C4-2B (cell line): ENCODE measurements around the gene TRIO.

ENCODE experiments used
- H3K27ac ChIP-seq: fragments of 450-650 bp; 2 replicates; pipeline ENCODE4 v1.5.1; 2017
- ZFX ChIP-seq: fragments of 450-650 bp; IDR thresholded peaks from 2 replicates; pipeline ENCODE4 v1.6.1; 2017
- TF ChIP-seq, protein P1 (sequence below): fragments of 450-650 bp; conservative IDR thresholded peaks from 2 replicates; pipeline ENCODE4 v1.5.1; 2017; ENCODE audit warnings: mild to moderate bottlenecking

Gene TRIO

DNA sequence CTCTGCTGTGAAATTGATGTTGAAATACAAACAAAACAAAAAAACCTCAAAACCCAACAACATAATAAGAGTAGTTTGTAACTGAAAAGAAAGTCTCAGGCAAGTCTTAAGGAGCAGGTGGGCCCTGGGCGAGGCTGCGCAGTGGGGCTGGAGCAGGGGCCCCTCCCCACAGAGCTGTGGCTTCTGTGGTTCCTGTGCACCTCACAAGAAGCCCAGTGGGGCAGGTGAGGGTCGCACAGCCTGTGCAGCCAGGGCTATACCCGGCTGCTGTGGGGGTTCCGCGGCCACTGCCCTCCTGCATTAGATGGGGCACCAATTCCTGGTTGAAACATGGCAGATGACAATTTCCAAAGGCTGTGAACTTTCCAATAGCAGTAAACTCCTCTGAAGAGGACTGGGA lies 75.3 kb downstream of the TRIO start:
- H3K27ac ChIP-seq, result no peak overlapping the region
- TF ChIP-seq ZFX, result no peak
- TF ChIP-seq, protein P1, sequence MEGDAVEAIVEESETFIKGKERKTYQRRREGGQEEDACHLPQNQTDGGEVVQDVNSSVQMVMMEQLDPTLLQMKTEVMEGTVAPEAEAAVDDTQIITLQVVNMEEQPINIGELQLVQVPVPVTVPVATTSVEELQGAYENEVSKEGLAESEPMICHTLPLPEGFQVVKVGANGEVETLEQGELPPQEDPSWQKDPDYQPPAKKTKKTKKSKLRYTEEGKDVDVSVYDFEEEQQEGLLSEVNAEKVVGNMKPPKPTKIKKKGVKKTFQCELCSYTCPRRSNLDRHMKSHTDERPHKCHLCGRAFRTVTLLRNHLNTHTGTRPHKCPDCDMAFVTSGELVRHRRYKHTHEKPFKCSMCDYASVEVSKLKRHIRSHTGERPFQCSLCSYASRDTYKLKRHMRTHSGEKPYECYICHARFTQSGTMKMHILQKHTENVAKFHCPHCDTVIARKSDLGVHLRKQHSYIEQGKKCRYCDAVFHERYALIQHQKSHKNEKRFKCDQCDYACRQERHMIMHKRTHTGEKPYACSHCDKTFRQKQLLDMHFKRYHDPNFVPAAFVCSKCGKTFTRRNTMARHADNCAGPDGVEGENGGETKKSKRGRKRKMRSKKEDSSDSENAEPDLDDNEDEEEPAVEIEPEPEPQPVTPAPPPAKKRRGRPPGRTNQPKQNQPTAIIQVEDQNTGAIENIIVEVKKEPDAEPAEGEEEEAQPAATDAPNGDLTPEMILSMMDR, result no peak

DNA sequence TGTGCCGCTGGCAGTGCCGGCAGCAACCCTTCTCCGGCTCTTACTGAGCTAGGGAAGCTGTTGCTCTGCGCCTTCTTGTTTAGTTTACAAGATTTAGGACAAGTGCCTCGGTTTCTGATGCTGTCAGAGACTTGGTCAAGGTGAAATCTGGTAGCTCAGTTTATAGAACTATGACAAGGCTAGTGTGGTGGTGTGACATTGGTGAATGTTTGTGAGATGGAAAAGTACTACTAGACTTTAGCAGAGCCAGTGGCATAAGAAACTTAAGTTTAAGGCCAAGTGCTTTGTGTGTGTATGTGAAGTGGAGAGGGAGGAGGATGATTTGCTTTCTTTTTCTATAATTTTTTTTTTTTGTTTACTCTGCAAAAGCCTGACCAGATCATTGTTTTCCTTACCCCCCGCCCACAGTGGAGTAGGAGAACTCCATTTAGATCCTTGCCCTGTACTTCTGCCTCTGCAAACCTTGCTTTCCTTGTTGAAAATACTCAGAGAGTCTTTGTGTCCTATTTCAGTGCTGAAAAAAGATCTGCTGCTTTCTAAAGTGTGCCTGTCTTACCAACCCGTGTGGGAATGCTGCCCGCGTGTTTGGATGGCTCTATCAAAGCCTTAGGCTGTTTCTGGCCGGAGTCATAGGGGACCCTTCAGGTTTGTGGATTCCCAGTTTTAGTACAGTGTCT lies 75.9 kb downstream of the TRIO start:
- no peak overlapping the region for H3K27ac ChIP-seq

DNA sequence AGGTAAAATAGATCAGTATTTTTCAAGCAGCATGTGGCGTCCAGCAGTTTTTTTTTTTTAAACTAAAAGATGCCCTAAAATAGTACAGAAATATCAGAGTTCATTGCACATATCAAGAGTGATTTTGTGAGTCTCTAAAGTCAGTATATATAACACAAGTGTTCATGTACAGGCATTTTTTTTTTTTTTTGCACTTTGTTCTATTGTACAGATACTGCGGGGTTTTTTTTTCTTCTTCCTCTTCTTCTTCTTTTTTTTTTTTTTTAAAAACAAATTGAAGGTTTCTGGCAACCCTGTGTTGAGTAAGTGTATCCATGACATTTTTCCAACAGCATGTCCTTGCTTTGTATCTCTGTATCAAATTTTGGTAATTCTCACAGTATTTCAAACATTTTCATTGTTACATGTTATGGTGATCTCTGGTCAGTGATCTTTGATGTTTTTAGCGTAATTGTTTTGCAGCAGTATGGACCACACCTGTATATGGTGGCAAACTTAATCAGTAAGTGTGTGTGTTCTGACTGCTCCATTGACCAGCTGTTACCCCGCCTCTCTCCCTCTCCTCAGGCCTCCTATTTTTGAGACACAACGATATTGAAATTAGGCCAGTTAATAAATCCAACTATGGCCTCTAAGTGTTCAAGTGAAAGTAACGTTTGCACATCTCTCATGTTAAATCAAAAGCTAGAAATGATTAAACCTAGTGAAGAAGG lies 76.8 kb downstream of the TRIO start:
- H3K27ac ChIP-seq, result no peak overlapping the region
- no peak for TF ChIP-seq ZFX
- TF ChIP-seq, protein P1, result no peak

More for the DNA sequence above, 75.9 kb downstream of the TRIO start:
- TF ChIP-seq, protein P1, result no peak
- TF ChIP-seq ZFX, result no peak

DNA sequence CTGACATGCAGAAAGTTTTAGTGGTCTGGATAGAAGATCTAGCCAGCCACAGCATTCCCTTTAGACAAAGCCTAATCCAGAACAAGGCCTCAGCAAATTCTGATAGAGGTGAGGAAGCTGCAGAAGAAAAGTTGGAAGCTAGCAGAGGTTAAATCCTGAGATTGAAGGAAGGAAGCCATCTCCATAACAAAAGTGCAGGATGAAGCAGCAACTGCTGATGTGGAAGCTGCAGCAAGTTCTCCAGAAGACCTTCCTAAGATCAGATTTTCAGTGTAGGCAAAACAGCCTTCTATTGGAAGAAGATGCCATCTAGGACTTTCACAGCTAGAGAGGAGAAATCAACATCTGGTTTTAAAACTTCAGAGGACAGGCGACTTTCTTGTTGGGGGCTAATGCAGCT lies 77.5 kb downstream of the TRIO start:
- H3K27ac ChIP-seq, result no peak overlapping the region
- TF ChIP-seq, protein P1, result no peak
- no peak for TF ChIP-seq ZFX

DNA sequence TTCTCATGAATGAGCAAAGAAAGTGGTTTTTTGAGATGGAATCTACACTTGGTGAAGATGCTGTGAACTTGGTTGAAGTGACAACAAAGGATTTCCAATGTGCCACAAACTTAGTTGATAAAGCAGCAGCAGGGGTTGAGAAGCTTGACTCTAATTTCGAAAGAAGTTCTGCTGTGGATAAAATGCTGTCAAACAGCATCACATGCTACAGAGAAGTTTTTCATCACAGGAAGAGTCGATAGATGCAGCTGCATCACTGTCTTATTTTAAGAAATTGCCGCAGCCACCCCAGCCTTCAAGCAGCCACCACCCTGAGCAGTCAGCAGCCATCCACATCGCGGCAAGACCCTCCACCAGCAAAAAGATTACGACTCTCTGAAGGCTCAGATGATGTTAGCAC lies 78.6 kb downstream of the TRIO start:
- no peak overlapping the region for H3K27ac ChIP-seq
- TF ChIP-seq, protein P1, result no peak
- no peak for TF ChIP-seq ZFX

DNA sequence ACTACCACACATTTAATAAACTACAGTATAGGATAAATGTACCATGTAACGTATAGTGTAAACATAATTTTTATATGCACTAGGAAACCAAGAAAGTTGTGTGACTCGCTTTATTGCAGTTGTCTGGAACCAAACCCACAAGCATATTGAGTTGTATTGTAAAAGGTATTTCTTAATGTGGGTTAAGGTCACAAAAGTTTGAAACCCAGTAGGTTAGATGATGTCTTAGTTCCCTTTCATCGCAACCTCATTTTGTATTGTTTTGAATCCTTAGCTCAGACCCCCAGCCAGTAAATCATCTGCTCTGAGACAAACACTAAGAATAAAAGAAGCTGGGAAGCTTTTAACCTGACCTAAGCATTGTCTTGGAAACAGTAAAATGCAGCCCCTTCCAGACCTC lies 79.1 kb downstream of the TRIO start:
- H3K27ac ChIP-seq, result no peak overlapping the region
- TF ChIP-seq ZFX, result no peak
- TF ChIP-seq, protein P1, result no peak

DNA sequence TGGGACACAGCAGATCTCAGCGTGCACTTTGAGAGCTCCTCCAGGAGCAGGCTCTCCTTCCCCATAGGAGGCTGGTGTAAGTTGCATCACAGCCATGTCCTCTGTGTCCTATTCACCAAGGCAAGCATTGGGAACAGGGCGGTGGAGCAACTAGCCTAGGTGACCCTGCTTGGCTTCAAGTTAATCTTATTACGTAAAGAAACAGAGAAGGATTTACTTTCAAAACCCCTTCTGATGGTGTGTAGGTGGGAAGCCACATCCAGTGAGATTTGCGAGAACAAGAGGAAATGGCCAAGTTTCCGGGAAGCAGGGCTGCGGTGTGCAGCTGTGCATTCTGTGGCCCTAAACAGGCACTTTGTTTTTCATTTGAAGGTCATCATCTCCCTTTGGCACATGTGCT lies 80.2 kb downstream of the TRIO start:
- no peak overlapping the region for H3K27ac ChIP-seq
- TF ChIP-seq, protein P1, result no peak
- TF ChIP-seq ZFX, result no peak
